ENCODE data around the gene MKRN1.
"Not testable (repeated sequence)": the region's sequence is repeated elsewhere in the genome, so short reads cannot be mapped to it uniquely, and the experiment has no call there.

The MKRN1 gene

DNA sequence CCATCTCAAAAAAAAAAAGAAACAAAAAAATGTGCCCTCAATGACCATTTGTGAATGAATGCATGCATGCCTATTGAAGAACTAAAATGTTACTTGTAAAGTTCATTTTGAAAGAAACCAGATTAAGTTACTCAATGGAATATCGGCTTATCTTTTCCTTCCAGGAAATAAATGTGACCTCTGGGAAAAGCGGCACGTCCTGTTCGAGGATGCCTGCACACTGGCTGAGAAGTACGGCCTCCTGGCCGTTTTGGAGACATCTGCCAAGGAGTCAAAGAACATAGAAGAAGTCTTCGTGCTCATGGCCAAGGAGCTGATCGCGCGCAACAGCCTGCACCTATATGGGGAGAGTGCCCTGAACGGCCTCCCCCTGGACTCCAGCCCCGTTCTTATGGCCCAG lies 53.6 kb downstream of the MKRN1 start:
- DNase-seq: no peak

DNA sequence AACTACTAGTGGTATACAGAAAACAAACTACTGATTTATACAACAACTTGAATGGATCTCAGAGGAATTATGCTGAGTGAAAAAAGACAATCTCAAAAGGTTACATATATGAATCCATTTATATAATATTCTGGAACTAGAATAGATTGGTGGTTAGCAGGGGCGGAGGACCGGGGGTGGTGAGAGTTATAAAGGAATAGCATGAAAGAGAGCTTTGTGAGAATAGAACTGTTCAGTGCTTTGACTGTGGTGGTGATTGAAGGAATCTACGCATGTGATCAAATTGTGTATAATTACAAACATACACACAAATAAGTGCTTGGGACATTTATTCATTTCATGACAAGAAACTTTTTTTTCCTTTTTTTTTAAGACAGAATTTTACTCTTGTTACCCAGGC lies 55.8 kb downstream of the MKRN1 start:
- DNase-seq: no peak

DNA sequence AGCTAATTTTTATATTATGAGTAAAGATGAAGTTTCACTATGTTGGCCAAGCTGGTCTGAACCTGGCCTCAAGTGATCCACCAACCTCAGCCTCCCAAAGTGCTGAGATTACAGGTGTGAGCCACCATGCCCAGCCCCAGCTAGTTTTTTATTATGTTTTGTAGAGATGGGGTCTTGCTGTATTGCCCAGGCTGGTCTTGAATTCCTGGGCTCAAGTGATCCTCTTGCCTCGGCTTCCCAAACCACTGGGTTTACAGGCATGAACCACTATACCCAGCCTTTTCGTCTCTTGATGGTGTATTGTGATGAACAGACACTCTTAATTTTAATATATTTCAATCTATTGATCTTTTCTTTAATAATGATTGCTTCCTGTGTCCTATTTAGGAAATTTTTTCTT lies 57.8 kb downstream of the MKRN1 start:
- DNase-seq: no peak

DNA sequence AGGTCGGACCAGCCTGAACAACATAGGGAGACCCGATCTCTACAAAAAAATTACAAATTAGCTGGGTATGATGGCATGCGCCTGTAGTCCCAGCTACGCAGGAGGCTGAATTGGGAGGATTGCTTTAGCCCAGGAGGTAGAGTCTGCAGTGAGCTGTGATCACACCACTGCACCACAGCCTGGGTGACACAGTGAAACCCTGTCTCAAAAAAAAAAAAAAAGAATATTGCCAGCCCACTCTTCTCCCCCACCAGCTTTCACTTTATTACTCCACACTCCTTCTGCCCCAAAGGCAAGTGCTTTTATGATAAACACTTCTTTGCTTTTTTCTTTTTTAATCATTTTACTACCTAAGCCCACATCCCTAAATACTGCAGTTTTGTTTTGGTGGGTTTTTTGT lies 60.7 kb downstream of the MKRN1 start:
- no peak for DNase-seq

DNA sequence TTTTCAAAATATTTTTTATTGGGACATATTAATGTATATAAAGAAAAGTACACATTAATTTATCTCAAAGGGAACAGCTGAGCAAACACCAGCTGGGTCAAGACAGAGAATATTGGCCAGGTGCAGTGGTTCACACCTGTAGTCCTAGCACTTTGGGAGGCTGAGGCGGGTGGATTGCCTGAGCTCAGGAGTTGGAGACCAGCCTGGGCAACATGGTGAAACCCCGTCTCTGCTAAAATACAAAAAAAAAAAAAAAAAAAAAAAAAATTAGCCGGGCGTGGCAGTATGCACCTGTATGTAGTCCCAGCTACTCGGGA lies 61.2 kb downstream of the MKRN1 start:
- DNase-seq: not testable (repeated sequence)

DNA sequence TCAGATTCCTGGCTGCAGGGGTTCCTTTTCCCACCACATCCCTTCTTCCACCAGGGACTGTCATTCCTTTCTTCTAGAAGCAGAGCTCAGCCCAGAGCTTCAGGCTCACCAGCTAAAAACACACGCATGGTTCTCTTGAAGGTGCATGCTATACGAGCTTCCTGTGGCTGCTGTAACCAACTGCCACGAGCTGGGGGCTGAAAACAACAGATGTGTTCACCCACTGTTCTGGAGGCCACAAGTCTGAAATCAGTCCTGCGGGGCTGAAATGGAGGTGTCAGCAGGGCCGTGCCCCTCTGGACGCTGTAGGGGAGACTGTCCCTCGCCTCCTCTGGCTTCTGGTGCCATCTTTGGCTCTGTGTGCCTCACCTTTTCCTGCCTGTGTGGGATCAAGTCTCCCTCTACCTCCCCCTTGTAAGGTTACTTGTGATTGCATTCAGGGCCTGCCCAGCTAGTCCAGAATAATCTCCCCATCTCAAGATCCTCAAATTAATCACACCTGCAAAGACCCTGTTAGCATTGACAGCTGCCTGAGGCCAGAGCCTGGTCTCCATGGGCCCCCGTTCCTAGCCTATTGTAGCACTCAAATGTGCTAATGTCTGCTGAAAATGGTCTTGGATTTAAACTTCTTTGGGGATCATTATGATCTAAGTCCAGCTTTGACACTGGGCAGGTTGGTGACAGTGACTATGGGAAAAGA lies 61.7 kb downstream of the MKRN1 start:
- no peak for DNase-seq

DNA sequence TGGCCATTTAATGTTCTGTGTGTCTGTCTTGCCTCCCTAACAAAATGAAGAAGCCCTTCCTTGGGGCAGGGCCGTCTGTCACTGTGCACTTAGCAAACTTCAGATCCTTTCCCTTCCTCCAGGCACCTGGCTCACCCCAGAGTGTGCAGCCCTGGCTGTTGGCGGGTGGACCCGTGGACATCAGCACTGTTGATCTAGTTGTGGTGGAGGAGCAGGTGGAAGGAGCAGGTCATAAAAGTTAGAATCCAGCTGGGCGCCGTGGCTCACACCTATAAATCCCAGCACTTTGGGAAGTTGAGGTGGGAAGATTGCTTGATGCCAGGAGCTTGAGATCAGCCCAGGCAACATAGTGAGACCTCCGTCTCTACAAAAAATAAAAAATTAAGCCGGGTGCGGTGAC lies 62.7 kb downstream of the MKRN1 start:
- no peak for DNase-seq

DNA sequence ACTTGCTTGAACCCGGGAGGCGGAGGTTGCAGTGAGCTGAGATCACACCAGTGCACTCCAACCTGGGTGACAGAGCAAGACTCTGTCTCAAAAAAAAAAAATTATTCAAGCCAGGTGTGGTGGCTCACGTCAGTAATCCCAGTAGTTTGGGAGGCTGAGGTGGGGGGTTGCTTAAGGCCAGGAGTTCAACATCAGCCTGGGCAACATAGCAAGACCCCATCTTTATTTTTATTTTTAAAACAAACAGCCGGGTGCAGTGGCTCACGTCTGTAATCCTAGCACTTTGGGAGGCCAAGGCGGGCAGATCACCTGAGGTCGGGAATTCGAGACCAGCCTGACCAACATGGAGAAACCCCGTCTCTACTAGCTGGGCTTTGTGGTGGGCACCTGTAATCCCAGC lies 63.5 kb downstream of the MKRN1 start:
- not testable (repeated sequence) for DNase-seq

DNA sequence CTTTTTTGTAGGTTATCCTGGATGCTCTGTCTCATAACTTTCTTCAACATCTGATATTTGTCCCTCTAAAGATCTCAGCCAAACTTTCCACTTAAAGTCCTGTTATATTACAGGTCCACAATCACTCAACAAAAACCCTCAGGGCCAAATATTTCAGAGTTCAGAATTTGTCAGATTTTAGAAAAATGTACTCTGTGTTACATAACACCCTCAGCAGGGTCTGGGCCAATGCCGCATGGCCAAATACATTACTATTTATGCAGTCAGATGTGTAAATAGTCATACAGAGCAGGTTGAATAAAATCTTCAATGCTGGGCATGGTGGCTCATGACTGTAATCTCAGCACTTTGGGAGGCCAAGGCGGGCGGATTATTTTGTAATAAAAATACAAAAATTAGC lies 63.9 kb downstream of the MKRN1 start:
- DNase-seq: no peak

DNA sequence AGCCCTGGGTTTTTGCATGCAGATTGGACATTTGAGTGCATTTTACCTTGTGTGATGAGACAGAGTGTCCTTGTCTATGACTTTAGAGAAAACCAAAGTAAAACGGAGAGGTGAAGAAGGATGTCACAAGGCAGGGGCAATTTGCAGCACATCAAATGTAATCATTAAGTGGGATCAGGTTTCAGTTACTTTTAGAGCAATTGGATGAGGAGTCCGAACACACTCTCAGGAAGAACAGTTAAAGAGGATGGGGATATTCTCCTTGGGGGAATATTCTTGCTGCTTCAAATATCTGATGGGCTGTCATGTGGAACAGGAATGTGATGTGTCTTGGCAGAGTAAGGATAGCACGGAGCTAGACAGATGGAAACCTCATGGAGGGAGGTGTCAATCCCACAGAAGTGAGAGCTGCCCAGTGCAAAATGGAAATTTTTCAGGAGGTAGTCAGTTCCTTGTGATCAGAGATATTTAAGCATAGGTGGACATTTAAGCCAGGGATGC lies 74.7 kb downstream of the MKRN1 start:
- DNase-seq: no peak

DNA sequence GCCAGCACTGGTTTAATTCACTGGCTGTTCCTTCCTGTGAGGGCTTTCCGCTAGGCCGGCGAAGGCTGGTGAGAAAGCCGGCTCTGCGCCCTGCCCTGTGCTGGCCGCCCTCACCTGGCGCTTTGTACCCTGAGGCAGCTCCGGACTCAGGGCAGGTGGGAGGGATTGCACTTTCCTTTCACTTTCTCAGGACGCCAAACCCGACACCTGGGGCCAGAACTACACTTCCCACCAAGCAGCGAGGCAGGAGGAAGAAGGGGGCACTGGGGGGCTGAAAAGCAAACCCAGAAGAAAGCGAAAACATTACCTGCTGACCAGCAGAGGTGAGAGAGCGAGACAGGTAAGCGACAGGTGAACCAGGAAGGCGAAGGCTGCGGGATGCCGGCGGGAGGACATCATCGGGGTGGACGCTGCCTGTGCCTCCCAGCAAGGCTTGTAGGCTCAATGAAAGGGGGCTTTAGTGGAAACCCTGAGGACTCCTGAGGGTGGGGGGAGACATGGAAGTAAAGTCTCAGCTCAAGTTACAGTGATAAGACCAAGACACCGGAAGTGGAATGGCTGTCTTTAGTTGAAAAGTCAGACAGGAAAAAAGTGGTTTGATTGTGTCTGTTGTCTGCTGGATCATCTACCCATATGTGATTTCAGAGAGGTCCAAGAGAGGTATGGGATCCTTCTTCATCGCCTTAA lies 75.3 kb downstream of the MKRN1 start, which contains the start of gene RAB19:
Gene RAB19 (plus strand): TSS at position 181 of the 687 bp plus-strand sequence. CDS start 3,589 bp downstream, outside the sequence.
- no peak for DNase-seq

All from EL (cell line).